SK-N-SH (cell line): ENCODE measurements around the gene MTTP. TPM values are rescaled to one million over a fixed set of nuclear protein-coding genes. Genes with fewer than 3 reads are reported as not detected.

Source experiments
- CTCF ChIA-PET: fragments of 300-600, 350-600 bp; formaldehyde crosslinking; extraction: SDS; loops from one replicate; lab custom pipeline; 2021; lab: Yijun Ruan, JAX
- POLR2A ChIA-PET: fragments of 350-600 bp; sonication (Branson Sonifier 250); formaldehyde crosslinking; extraction: SDS; loops from one replicate; lab custom pipeline; 2020; ENCODE audit warnings: antibody characterized with exemption, inconsistent platforms; lab: Yijun Ruan, JAX
- DNase-seq: peaks from one replicate; pipeline ENCODE4 v3.0.0; 2012
- H2AFZ ChIP-seq: fragments of 200-600 bp; sonication (generic); 2 replicates; pipeline ENCODE4 v1.8.1; 2016; ENCODE audit warnings: antibody characterized with exemption, mild to moderate bottlenecking, low read depth
- H3F3A ChIP-seq: fragments of 200-600 bp; sonication (generic); replicated peaks from 2 replicates; pipeline ENCODE3; 2016; ENCODE audit warnings: antibody characterized with exemption, mild to moderate bottlenecking; ENCODE audit not compliant: insufficient read depth
- H3K27ac ChIP-seq, 2 experiments: fragments of 200-500 bp in 1 of 2; fragments of 200-600 bp in 1 of 2; sonication (Bioruptor generic) in 1 of 2; sonication (generic), shearing (Covaris generic) in 1 of 2; 2 replicates each; pipeline versions ENCODE4 v1.5.1 to v1.6.1; 2014 to 2016; ENCODE audit warnings: low read depth in 2 of 2, inconsistent platforms in 1 of 2, low read length in 1 of 2, mild to moderate bottlenecking in 1 of 2, mixed read lengths in 1 of 2
- H3K27me3 ChIP-seq: fragments of 200-600 bp; sonication (generic), shearing (Covaris generic); 2 replicates; pipeline ENCODE4 v1.6.1; 2016; ENCODE audit warnings: mixed run types; ENCODE audit not compliant: insufficient read depth
- H3K36me3 ChIP-seq, 2 experiments: fragments of 200-500 bp in 1 of 2; fragments of 200-600 bp in 1 of 2; sonication (Bioruptor generic) in 1 of 2; sonication (generic) in 1 of 2; replicated peaks in 1 of 2; 2 replicates each; pipeline versions ENCODE3 to v1.5.1; 2014 to 2016; ENCODE audit warnings: low read length in 1 of 2, mild to moderate bottlenecking in 1 of 2; ENCODE audit not compliant: insufficient read depth in 2 of 2, control insufficient read depth in 1 of 2
- H3K4me1 ChIP-seq, 2 experiments: fragments of 200-500 bp in 1 of 2; fragments of 200-600 bp in 1 of 2; sonication (Bioruptor generic) in 1 of 2; sonication (generic), shearing (Covaris generic) in 1 of 2; 2 replicates each; pipeline versions ENCODE4 v1.5.1 to v1.6.1; 2014 to 2016; ENCODE audit warnings: low read depth in 1 of 2, low read length in 1 of 2, mixed run types in 1 of 2; ENCODE audit not compliant: insufficient read depth in 2 of 2, control insufficient read depth in 1 of 2
- H3K4me2 ChIP-seq: fragments of 200-600 bp; sonication (generic), shearing (Covaris generic); 2 replicates; pipeline ENCODE4 v1.6.1; 2017; ENCODE audit warnings: mixed run types
- H3K4me3 ChIP-seq, 2 experiments: fragments of 200-500 bp in 1 of 2; fragments of 200-600 bp in 1 of 2; sonication (Bioruptor generic) in 1 of 2; sonication (generic), shearing (Covaris generic) in 1 of 2; 2 replicates each; pipeline versions ENCODE4 v1.5.1 to v1.8.1; 2014 to 2016; ENCODE audit warnings: low read depth in 2 of 2, inconsistent platforms in 1 of 2, low read length in 1 of 2, mild to moderate bottlenecking in 1 of 2, mixed read lengths in 1 of 2, moderate library complexity in 1 of 2
- H3K79me2 ChIP-seq: fragments of 200-600 bp; sonication (generic); 2 replicates; pipeline ENCODE4 v1.8.1; 2017; ENCODE audit warnings: mild to moderate bottlenecking; ENCODE audit not compliant: insufficient read depth
- H3K9ac ChIP-seq: fragments of 200-600 bp; sonication (generic); 2 replicates; pipeline ENCODE4 v1.6.1; 2017; ENCODE audit warnings: mixed run types
- H3K9me2 ChIP-seq: fragments of 200-600 bp; sonication (generic); 2 replicates; pipeline ENCODE4 v1.6.1; 2017; ENCODE audit warnings: mixed run types
- H3K9me3 ChIP-seq: fragments of 200-600 bp; sonication (generic); 2 replicates; pipeline ENCODE4 v1.6.1; 2017; ENCODE audit warnings: mixed run types, mild to moderate bottlenecking, moderate library complexity
- H4K20me1 ChIP-seq: fragments of 200-600 bp; sonication (generic); 2 replicates; pipeline ENCODE4 v1.6.1; 2017; ENCODE audit warnings: mild to moderate bottlenecking, mixed run types; ENCODE audit not compliant: insufficient read depth
- CHD2 ChIP-seq: fragments of 150-350 bp; IDR thresholded peaks from 2 replicates; pipeline ENCODE4 v1.6.1; 2018; ENCODE audit warnings: low read length; ENCODE audit not compliant: partially characterized antibody
- ELF1 ChIP-seq: IDR thresholded peaks from 2 replicates; pipeline ENCODE4 v1.4.0; 2012
- EP300 ChIP-seq, 2 experiments: IDR thresholded peaks; 2 replicates each; pipeline versions ENCODE4 v1.4.0 to v1.6.1; 2012; ENCODE audit warnings: borderline replicate concordance in 1 of 2, low read depth in 1 of 2, low read length in 1 of 2
- FOXJ3 ChIP-seq: sonication (generic); formaldehyde crosslinking; IDR thresholded peaks from 2 replicates; pipeline ENCODE4 v1.5.1; 2020; ENCODE audit warnings: mild to moderate bottlenecking, missing genetic modification reagents
- FOXM1 ChIP-seq: IDR thresholded peaks from 2 replicates; pipeline ENCODE4 v1.4.0; 2012; ENCODE audit warnings: low read depth, mild to moderate bottlenecking
- GABPA ChIP-seq: IDR thresholded peaks from 2 replicates; pipeline ENCODE4 v1.4.0; 2012; ENCODE audit warnings: low read depth, mild to moderate bottlenecking
- GATA2 ChIP-seq: sonication (generic); formaldehyde crosslinking; IDR thresholded peaks from 2 replicates; pipeline ENCODE4 v1.5.0; 2020; ENCODE audit warnings: mild to moderate bottlenecking, missing genetic modification reagents
- JUND ChIP-seq: IDR thresholded peaks from 2 replicates; pipeline ENCODE4 v1.4.0; 2012
- MEF2A ChIP-seq: IDR thresholded peaks from 2 replicates; pipeline ENCODE4 v1.4.0; 2012; ENCODE audit warnings: low read depth, borderline replicate concordance
- POLR2AphosphoS5 ChIP-seq: IDR thresholded peaks from 2 replicates; pipeline ENCODE4 v1.6.1; 2012; ENCODE audit warnings: low read depth, low read length
- SIN3A ChIP-seq: IDR thresholded peaks from 2 replicates; pipeline ENCODE4 v1.6.1; 2012; ENCODE audit warnings: low read depth, mild to moderate bottlenecking, low read length, moderate library complexity, borderline replicate concordance
- SMC3 ChIP-seq: IDR thresholded peaks from 2 replicates; pipeline ENCODE4 v1.6.1; 2012; ENCODE audit warnings: low read depth, low read length, improper control_type of control experiment
- TCF12 ChIP-seq: IDR thresholded peaks from 2 replicates; pipeline ENCODE4 v1.4.0; 2012
- TEAD4 ChIP-seq: IDR thresholded peaks from 2 replicates; pipeline ENCODE4 v1.4.0; 2012; ENCODE audit warnings: mild to moderate bottlenecking, borderline replicate concordance; ENCODE audit not compliant: insufficient read depth
- WGBS: methylation state at CpG from one replicate; pipeline ENCODE4 v1.1.6; 2017; ENCODE audit warnings: low lambda C conversion rate; 5-methylcytosine and 5-hydroxymethylcytosine counted together
- polyA plus RNA-seq, 3 experiments: library from polyadenylated mRNA; depleted of rRNA; stranded (reverse); fragments of >200 nt; gene quantifications; 2 replicates each; pipeline ENCODE4 v1.2.3, GENCODE V29; 2012
- TF ChIP-seq, protein P1 (sequence below): fragments of 150-350 bp; IDR thresholded peaks from 2 replicates; pipeline ENCODE4 v1.6.1; 2017; ENCODE audit warnings: antibody characterized with exemption, low read length, low read depth, borderline replicate concordance
- TF ChIP-seq, protein P2 (sequence below): IDR thresholded peaks from 2 replicates; pipeline ENCODE4 v1.4.0; 2012; ENCODE audit warnings: low read depth, borderline replicate concordance
- TF ChIP-seq, protein P3 (sequence below): fragments of 150-350 bp; IDR thresholded peaks from 2 replicates; pipeline ENCODE4 v1.6.1; 2016; ENCODE audit warnings: mild to moderate bottlenecking, low read depth, low read length
- TF ChIP-seq, protein P4 (sequence below): IDR thresholded peaks from 2 replicates; pipeline ENCODE4 v1.4.0; 2012; ENCODE audit warnings: low read depth, borderline replicate concordance

Gene MTTP
- polyA plus RNA-seq, 1 of the 3 experiments (the other 2 are of a cell fraction): not detected

DNA sequence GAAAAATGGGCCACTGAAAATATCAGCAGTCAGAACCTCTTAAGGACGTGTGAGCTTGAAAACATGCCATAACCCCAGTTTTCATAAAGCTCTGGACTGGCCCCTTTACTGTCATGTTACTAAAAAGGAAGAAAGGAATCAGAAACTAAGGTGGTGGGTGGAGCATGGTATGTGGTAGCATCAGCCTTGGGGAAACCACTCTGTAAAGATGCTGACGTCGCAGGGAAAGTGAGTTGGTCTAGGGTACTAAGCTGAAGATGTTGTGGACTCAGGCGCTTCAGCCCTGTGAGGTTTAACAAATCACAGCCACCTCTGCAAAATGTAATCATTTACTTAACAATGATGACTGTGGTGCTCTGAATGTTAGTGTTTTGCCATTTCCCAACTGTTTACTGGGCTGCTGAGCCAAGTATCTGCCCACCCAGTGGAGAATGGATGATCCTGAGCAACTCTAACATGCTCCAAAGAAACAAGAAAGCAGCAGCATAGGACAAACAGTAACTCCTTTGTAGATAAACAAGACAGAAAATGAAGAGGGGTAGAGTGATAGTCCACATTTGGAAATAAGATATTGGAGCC lies 49.6 kb downstream of the MTTP start:
- Histone ChIP-seq H4K20me1 (no peaks in the 10 kb centered on the region), H3K9me3 (no peaks in the 10 kb centered on the region), H3K4me1 (no peaks in the 10 kb centered on the region), H2AFZ (no peak overlapping the region), H3K79me2 (no peaks in the 10 kb centered on the region), H3K9me2 (no peaks in the 10 kb centered on the region), H3K4me2 (no peak overlapping the region), H3K27ac (no peak overlapping the region), H3K27me3 (no peaks in the 10 kb centered on the region), H3F3A (no peaks in the 10 kb centered on the region), H3K9ac (no peak overlapping the region), H3K36me3 (no peaks in the 10 kb centered on the region), H3K4me3 (no peak overlapping the region)
- DNase-seq: no peak
- ChIA-PET CTCF (no interaction called here), POLR2A (no interaction called here)
- TF ChIP-seq, protein P1, sequence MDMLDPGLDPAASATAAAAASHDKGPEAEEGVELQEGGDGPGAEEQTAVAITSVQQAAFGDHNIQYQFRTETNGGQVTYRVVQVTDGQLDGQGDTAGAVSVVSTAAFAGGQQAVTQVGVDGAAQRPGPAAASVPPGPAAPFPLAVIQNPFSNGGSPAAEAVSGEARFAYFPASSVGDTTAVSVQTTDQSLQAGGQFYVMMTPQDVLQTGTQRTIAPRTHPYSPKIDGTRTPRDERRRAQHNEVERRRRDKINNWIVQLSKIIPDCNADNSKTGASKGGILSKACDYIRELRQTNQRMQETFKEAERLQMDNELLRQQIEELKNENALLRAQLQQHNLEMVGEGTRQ: no peak
- TF ChIP-seq TCF12 (no peak), GABPA (no peak)
- TF ChIP-seq, protein P2, sequence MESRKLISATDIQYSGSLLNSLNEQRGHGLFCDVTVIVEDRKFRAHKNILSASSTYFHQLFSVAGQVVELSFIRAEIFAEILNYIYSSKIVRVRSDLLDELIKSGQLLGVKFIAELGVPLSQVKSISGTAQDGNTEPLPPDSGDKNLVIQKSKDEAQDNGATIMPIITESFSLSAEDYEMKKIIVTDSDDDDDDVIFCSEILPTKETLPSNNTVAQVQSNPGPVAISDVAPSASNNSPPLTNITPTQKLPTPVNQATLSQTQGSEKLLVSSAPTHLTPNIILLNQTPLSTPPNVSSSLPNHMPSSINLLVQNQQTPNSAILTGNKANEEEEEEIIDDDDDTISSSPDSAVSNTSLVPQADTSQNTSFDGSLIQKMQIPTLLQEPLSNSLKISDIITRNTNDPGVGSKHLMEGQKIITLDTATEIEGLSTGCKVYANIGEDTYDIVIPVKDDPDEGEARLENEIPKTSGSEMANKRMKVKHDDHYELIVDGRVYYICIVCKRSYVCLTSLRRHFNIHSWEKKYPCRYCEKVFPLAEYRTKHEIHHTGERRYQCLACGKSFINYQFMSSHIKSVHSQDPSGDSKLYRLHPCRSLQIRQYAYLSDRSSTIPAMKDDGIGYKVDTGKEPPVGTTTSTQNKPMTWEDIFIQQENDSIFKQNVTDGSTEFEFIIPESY: no peak
- TF ChIP-seq, protein P3, sequence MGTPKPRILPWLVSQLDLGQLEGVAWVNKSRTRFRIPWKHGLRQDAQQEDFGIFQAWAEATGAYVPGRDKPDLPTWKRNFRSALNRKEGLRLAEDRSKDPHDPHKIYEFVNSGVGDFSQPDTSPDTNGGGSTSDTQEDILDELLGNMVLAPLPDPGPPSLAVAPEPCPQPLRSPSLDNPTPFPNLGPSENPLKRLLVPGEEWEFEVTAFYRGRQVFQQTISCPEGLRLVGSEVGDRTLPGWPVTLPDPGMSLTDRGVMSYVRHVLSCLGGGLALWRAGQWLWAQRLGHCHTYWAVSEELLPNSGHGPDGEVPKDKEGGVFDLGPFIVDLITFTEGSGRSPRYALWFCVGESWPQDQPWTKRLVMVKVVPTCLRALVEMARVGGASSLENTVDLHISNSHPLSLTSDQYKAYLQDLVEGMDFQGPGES: no peak
- 65% methylated on average over 4 of the region's 4 CpGs for WGBS

DNA sequence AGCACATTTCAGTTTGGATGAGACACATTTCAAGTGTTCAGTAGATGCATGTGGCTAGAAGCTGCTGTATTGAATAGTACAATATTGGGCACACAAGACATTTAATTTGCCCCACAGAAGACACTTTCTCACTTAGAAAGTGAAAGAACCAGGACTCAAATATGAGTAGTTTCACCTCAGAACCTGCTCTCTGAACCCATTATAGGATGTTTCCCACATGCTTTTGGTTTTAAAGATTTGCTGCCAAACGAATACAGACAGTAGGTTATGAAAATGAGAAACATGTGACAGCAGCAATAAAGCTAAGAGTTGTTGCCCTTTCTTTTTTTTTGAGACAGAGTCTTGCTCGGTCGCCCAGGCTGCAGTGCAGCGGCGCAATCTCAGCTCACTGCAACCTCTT lies 50.7 kb downstream of the MTTP start:
- no peaks in the 10 kb centered on the region for H4K20me1 ChIP-seq
- CTCF ChIA-PET: no interaction called here
- WGBS: 58% methylated on average over 5 of the region's 5 CpGs

DNA sequence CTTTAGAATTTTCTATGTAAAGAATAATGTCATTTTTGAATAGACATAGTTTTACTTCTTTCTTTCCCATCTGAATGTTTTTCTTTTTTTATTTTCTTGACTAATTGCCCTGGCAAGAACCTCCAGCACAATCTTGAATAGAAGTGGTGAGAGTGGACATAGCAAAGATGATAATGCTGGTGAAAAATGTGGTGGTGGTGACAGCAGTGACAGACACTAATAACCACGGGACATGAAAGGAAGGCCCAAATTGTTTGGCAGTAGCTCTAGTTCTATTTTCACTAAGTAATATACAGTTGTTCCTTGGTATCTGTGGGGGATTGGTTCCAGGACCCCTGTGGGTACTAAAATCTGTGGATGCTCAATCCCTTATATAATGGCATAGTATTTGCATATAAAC lies 53.4 kb downstream of the MTTP start:
- POLR2A ChIA-PET: no interaction called here
- no peaks in the 10 kb centered on the region for H3K79me2 ChIP-seq
- 19% methylated on average over 1 of the region's 1 CpG for WGBS
- H3K4me1 ChIP-seq: no peaks in the 10 kb centered on the region
- CTCF ChIA-PET: no interaction called here
- no peak overlapping the region for H3K4me2 ChIP-seq
- no peaks in the 10 kb centered on the region for H3K9me3 ChIP-seq
- no peaks in the 10 kb centered on the region for H3K36me3 ChIP-seq
- H2AFZ ChIP-seq: no peak overlapping the region
- no peaks in the 10 kb centered on the region for H3K27me3 ChIP-seq
- H4K20me1 ChIP-seq: no peaks in the 10 kb centered on the region
- H3K27ac ChIP-seq: no peak overlapping the region
- H3K4me3 ChIP-seq: no peak overlapping the region
- DNase-seq: no peak
- no peaks in the 10 kb centered on the region for H3F3A ChIP-seq
- no peak overlapping the region for H3K9ac ChIP-seq
- no peaks in the 10 kb centered on the region for H3K9me2 ChIP-seq
- TF ChIP-seq FOXJ3 (CRISPR knock-in tag) (no peak), SIN3A (no peak), JUND (no peak), GABPA (no peak), FOXM1 (no peak), CHD2 (no peak), SMC3 (no peak), POLR2AphosphoS5 (no peak), MEF2A (no peak), EP300 (IDR thresholded peaks at IDR 0.05; ENCODE audit: borderline replicate concordance in 1 of 2, low read depth in 1 of 2, low read length in 1 of 2) (no peak), TEAD4 (no peak), ELF1 (no peak), TCF12 (no peak), GATA2 (CRISPR knock-in tag) (no peak)
- TF ChIP-seq, protein P4, sequence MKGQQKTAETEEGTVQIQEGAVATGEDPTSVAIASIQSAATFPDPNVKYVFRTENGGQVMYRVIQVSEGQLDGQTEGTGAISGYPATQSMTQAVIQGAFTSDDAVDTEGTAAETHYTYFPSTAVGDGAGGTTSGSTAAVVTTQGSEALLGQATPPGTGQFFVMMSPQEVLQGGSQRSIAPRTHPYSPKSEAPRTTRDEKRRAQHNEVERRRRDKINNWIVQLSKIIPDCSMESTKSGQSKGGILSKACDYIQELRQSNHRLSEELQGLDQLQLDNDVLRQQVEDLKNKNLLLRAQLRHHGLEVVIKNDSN: no peak

More for the DNA sequence above, 50.7 kb downstream of the MTTP start:
- H3K27ac ChIP-seq: no peak overlapping the region
- no peaks in the 10 kb centered on the region for H3K9me3 ChIP-seq
- H2AFZ ChIP-seq: no peak overlapping the region
- no peak overlapping the region for H3K9ac ChIP-seq
- no peaks in the 10 kb centered on the region for H3F3A ChIP-seq
- no peaks in the 10 kb centered on the region for H3K36me3 ChIP-seq
- H3K9me2 ChIP-seq: no peaks in the 10 kb centered on the region
- no peaks in the 10 kb centered on the region for H3K27me3 ChIP-seq
- POLR2A ChIA-PET: no interaction called here
- no peak for TF ChIP-seq SMC3
- DNase-seq: no peak
- no peaks in the 10 kb centered on the region for H3K4me1 ChIP-seq
- no peak overlapping the region for H3K4me2 ChIP-seq
- H3K4me3 ChIP-seq: no peak overlapping the region
- H3K79me2 ChIP-seq: no peaks in the 10 kb centered on the region
